ENCODE results near the gene SLC4A2. TPM values are rescaled to one million over a fixed set of nuclear protein-coding genes. Genes with fewer than 3 reads are reported as not detected.
A peak's percentile ranks its signal among the peaks of the same experiment; 100 is the strongest.

SLC4A2 gene
- total RNA-seq, 2 experiments from 2014 or later: 64.2 to 86.0 TPM

GRCh38 chr7:151028131-151028947 lies 31.1 kb upstream of the SLC4A2 start, which contains the start of gene ABCB8:
Gene ABCB8 (plus strand): TSS chr7:151028450. CDS start chr7:151028516, 66 bp downstream.
- H3K9me2 ChIP-seq (ENCODE audit: insufficient read depth, low read length): no peaks in the 10 kb centered on the region
- peak within 1 kb of the TSS; percentile 80 for H3K4me3 ChIP-seq (ENCODE audit: low read depth, low read length, poor library complexity, severe bottlenecking)
- intact Hi-C loops (cut with micrococcal nuclease; ENCODE audit: unreplicated experiment): loop anchor here (1.0 to 2.0 kb wide), 3 partner anchors 30 to 54 kb away; partner anchors contain the start of gene FASTK
- TF ChIP-seq EZH2phosphoT487 (IDR thresholded peaks at IDR 0.05; ENCODE audit: borderline replicate concordance, low read depth, low read length) (no peak), CTCF (conservative IDR thresholded peaks at IDR 0.05; ENCODE audit: low read length) (peak; percentile 54)
- peaks cover 23% of the 10 kb centered on the region for H3K4me1 ChIP-seq (ENCODE audit: insufficient read depth, low read length, poor library complexity, severe bottlenecking)
- H3K27ac ChIP-seq (ENCODE audit: low read depth, low read length, poor library complexity, severe bottlenecking): no peak within 1 kb of the TSS
- H2AFZ ChIP-seq (ENCODE audit: low read length): peak within 1 kb of the TSS; percentile 80
- POLR2A ChIA-PET: interaction anchor here (0.7 to 1.3 kb wide), 8 partner anchors 9 to 135 kb away, joined by 3 to 6 read pairs (median 3); no protein-coding TSS in a partner anchor
- 0 out of 2 replicates have a peak, but pooled peaks cover 3% of the 10 kb centered on the region for H4K20me1 ChIP-seq (ENCODE audit: insufficient read depth, low read length)
- H3K9me3 ChIP-seq (ENCODE audit: low read length): no peaks in the 10 kb centered on the region
- peaks cover 14% of the 10 kb centered on the region; the same call in 1 of the 2 replicates for H3K79me2 ChIP-seq (ENCODE audit: insufficient read depth, low read depth, low read length)
- H3K36me3 ChIP-seq (ENCODE audit: insufficient read depth, low read length): no peaks in the 10 kb centered on the region
- CTCF ChIA-PET (ENCODE audit: unreplicated experiment): interaction anchor here (0.6 to 0.7 kb wide), 2 partner anchors 595 to 623 kb away, joined by 3 read pairs; a partner anchor contains a TSS
- BruUV-seq (replicated peaks): TSS peak; percentile 82
- DNase-seq (ENCODE audit: low spot score): peak; percentile 99
- peak within 1 kb of the TSS; percentile 82 for H3K4me2 ChIP-seq (ENCODE audit: low read length)

GRCh38 chr7:151028948-151029501 lies 30.4 kb upstream of the SLC4A2 start:
- POLR2A ChIA-PET: interaction anchor here (0.7 to 1.3 kb wide), 5 partner anchors 8 to 136 kb away, joined by 3 to 6 read pairs (median 4); no protein-coding TSS in a partner anchor
- Histone ChIP-seq H2AFZ (ENCODE audit: low read length) (peak overlapping the region; percentile 66; the same call in 1 of the 2 replicates), H3K27ac (ENCODE audit: low read depth, low read length, poor library complexity, severe bottlenecking) (no peak overlapping the region), H3K9me2 (ENCODE audit: insufficient read depth, low read length) (no peaks in the 10 kb centered on the region), H3K4me3 (ENCODE audit: low read depth, low read length, poor library complexity, severe bottlenecking) (peak overlapping the region; percentile 80), H3K4me1 (ENCODE audit: insufficient read depth, low read length, poor library complexity, severe bottlenecking) (peaks cover 23% of the 10 kb centered on the region), H3K79me2 (ENCODE audit: insufficient read depth, low read depth, low read length) (peaks cover 14% of the 10 kb centered on the region; the same call in 1 of the 2 replicates), H3K4me2 (ENCODE audit: low read length) (peak overlapping the region; percentile 76), H4K20me1 (ENCODE audit: insufficient read depth, low read length) (0 out of 2 replicates have a peak, but pooled peaks cover 3% of the 10 kb centered on the region), H3K9me3 (ENCODE audit: low read length) (no peaks in the 10 kb centered on the region), H3K36me3 (ENCODE audit: insufficient read depth, low read length) (no peaks in the 10 kb centered on the region)
- TF ChIP-seq CTCF (conservative IDR thresholded peaks at IDR 0.05; ENCODE audit: low read length) (no peak), EZH2phosphoT487 (IDR thresholded peaks at IDR 0.05; ENCODE audit: borderline replicate concordance, low read depth, low read length) (no peak)
- no TSS peak for BruUV-seq (replicated peaks)
- DNase-seq (ENCODE audit: low spot score): no peak
- CTCF ChIA-PET (ENCODE audit: unreplicated experiment): no interaction called here
- intact Hi-C loops (cut with micrococcal nuclease; ENCODE audit: unreplicated experiment): loop anchor here (1.0 to 2.0 kb wide), 3 partner anchors 29 to 55 kb away; partner anchors contain the start of gene FASTK

Measured in OCI-LY7 (cell line).